Measurements from ENCODE around the gene DCAF7.

Gene DCAF7

DNA sequence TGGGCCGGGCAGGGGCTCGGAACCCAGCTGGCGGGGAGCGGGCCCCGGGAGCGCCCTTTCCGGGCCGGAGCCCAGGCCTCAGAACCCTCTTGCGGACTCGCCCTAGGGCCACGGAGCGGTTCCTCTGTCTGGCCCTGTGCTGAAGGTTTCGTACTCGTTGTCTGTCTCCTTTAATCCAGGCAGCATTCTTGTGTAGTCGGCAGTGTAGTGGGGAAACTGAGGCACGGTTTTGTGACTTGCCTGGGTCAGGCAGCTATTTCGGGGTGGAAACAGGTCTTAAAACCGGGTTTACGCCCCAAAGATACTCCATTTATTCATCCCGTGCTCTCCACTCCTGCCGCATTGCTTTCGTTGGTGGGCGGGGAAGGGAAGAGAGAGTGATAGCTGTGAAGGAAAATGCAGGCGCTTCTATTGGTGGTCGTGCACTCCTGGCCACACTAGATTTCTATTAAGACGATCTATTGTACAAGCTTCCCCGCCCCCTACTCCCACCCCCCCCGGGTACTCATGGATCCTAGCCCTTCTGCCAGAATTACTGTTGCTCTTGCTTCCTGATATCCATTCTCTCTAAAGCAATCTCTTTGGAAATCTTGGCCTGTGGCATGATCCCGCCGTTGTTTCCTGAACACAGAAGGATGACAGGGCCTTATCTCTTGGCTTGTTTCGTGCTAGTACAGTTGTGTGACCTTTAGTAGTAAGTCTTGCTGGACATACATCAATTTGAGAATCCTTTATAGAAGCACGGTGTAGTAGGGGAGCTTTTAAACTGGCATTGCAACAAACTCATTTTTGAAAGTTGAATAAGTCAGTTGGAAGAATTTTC lies 751 bp downstream of the DCAF7 start:
- Histone ChIP-seq H3K36me3 (ENCODE audit: insufficient read depth, low read depth, low read length) (no peaks in the 10 kb centered on the region; the same call in 1 of the 2 replicates), H3K27ac (ENCODE audit: low read length) (peak overlapping the region; percentile 61), H3K4me3 (ENCODE audit: low read length) (peak overlapping the region; percentile 94), H3K9ac (ENCODE audit: low read depth, low read length) (peak overlapping the region; percentile 95), H3K9me3 (ENCODE audit: insufficient read depth, low read depth, low read length) (no peaks in the 10 kb centered on the region), H3K4me1 (ENCODE audit: insufficient read depth, low read length) (peaks cover 9% of the 10 kb centered on the region), H3K27me3 (ENCODE audit: insufficient read depth, low read length) (no peaks in the 10 kb centered on the region)

DNA sequence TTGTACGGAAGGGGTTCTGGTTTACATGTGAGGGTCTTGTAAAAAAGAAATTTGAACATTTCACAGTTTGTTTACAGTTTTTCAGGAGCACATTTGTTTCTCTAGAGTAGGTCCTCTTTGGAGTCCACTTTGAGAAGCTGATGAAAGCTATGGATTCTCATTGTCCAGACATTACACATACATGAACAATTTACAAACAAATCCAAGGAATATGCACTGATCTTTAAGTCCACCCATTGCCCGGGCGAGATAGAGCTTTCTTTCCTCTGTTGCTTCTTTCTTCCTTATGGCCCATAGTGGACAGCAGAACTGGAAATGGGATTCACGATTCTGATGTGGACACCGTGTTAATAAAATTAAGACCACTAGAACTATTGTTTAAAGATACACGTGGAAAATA lies 1.9 kb downstream of the DCAF7 start:
- Histone ChIP-seq H3K9me3 (ENCODE audit: insufficient read depth, low read depth, low read length) (no peaks in the 10 kb centered on the region), H3K27me3 (ENCODE audit: insufficient read depth, low read length) (no peaks in the 10 kb centered on the region), H3K4me3 (ENCODE audit: low read length) (peak overlapping the region; percentile 94), H3K27ac (ENCODE audit: low read length) (no peak overlapping the region), H3K4me1 (ENCODE audit: insufficient read depth, low read length) (peaks cover 9% of the 10 kb centered on the region), H3K36me3 (ENCODE audit: insufficient read depth, low read depth, low read length) (no peaks in the 10 kb centered on the region; the same call in 1 of the 2 replicates), H3K9ac (ENCODE audit: low read depth, low read length) (peak overlapping the region; percentile 19; the same call in 1 of the 2 replicates)

DNA sequence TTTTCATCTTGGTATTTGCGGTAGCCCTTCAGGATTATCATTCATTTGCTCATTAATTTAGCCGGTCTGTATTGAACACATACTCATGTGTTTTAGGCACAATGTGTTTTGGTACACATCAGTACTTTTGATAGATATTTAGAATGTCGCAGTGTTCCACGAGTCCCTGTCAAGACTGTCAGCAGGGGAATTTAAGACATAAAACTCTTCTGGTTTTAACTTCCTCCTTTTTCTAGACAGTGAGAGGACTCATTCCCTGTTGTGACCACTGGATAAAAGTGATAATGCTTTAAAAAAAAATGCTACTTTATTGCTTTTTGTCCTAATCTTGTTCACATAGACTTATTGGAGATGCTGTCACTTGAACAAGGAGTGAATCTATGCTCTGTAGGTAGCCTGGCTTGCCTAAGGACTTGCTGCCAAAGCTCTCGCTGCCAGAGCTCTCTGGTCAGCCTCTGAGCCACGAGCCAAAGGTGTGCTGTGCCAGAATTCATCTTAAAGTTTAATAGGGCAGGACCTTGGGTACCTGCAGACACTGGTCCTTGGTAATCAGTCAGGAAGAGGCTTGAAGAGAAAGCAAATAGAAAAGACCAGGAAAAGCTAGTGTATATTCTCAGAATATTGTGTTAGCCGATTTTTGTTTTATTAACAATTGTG lies 5.4 kb downstream of the DCAF7 start:
- H3K4me1 ChIP-seq (ENCODE audit: insufficient read depth, low read length): peaks cover 9% of the 10 kb centered on the region
- H3K27ac ChIP-seq (ENCODE audit: low read length): no peak overlapping the region
- H3K4me3 ChIP-seq (ENCODE audit: low read length): no peak overlapping the region
- no peaks in the 10 kb centered on the region for H3K9me3 ChIP-seq (ENCODE audit: insufficient read depth, low read depth, low read length)
- no peaks in the 10 kb centered on the region; the same call in 1 of the 2 replicates for H3K36me3 ChIP-seq (ENCODE audit: insufficient read depth, low read depth, low read length)
- H3K27me3 ChIP-seq (ENCODE audit: insufficient read depth, low read length): no peaks in the 10 kb centered on the region
- no peak overlapping the region for H3K9ac ChIP-seq (ENCODE audit: low read depth, low read length)

DNA sequence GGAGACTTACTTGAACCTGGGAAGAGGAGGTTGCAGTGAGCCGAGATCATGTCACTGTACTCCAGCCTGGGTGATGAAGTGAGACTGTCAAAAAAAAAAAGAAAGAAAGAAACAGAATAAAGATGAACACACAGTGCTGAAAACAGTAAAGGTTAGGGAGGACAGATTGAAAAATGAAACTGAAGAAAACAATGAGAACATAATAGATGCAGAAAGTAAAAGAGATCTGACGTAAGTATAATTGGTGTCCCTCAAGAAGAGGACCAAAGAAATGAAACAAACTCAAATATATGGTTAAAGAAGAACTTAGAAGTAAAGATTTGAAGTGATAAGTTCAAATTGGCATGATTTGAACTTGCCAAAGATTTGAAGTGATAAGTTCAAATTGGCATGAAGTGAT lies 7.1 kb downstream of the DCAF7 start:
- no peak overlapping the region for H3K9ac ChIP-seq (ENCODE audit: low read depth, low read length)
- H3K4me1 ChIP-seq (ENCODE audit: insufficient read depth, low read length): peaks cover 4% of the 10 kb centered on the region; the same call in 1 of the 2 replicates
- H3K27ac ChIP-seq (ENCODE audit: low read length): no peak overlapping the region
- H3K4me3 ChIP-seq (ENCODE audit: low read length): no peak overlapping the region
- H3K36me3 ChIP-seq (ENCODE audit: insufficient read depth, low read depth, low read length): no peaks in the 10 kb centered on the region; the same call in 1 of the 2 replicates
- H3K9me3 ChIP-seq (ENCODE audit: insufficient read depth, low read depth, low read length): no peaks in the 10 kb centered on the region
- H3K27me3 ChIP-seq (ENCODE audit: insufficient read depth, low read length): no peaks in the 10 kb centered on the region

DNA sequence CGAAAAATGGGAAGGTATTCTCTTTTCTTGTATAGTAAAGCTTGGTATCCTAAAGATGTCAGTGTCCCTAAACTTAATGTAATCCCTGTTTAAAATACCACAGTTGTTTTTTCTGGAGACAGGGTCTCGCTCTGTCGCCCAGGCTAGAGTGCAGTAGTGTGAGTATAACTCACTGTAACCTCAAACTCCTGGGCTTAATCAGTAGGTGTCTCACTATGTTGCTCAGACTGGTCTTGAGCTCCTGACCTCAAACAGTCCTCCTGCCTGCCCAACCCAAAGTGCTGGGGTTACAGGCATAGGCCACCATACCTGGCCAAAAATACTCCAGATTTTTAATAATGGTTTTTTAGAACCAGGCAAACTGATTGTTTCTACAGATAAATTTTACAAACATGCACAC lies 8.2 kb downstream of the DCAF7 start:
- no peaks in the 10 kb centered on the region for H3K4me1 ChIP-seq (ENCODE audit: insufficient read depth, low read length)
- no peaks in the 10 kb centered on the region for H3K36me3 ChIP-seq (ENCODE audit: insufficient read depth, low read depth, low read length)
- no peak overlapping the region for H3K4me3 ChIP-seq (ENCODE audit: low read length)
- H3K9ac ChIP-seq (ENCODE audit: low read depth, low read length): no peak overlapping the region
- no peaks in the 10 kb centered on the region for H3K27me3 ChIP-seq (ENCODE audit: insufficient read depth, low read length)
- H3K9me3 ChIP-seq (ENCODE audit: insufficient read depth, low read depth, low read length): no peaks in the 10 kb centered on the region
- no peak overlapping the region for H3K27ac ChIP-seq (ENCODE audit: low read length)

DNA sequence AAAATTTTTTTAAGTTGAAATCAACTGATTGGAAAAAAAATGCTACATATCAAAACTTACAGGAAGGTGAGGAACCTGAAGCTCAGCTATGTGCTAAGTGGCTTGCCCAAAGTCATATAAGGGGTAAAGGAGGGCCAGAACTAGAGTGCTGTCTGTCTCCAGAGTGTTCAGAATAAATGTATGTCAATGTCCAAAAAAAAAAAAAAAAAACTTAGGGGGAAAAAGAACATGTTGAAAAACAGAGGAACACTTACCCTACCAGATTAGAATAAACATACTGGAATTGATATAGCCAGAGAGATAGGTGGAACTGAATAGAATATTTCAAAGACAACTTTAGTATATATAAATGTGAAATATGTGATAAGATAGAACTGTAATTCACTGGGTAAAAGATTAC lies 11.5 kb downstream of the DCAF7 start:
- Histone ChIP-seq H3K4me3 (ENCODE audit: low read length) (no peak overlapping the region), H3K27me3 (ENCODE audit: insufficient read depth, low read length) (no peaks in the 10 kb centered on the region), H3K9ac (ENCODE audit: low read depth, low read length) (no peak overlapping the region), H3K27ac (ENCODE audit: low read length) (no peak overlapping the region), H3K36me3 (ENCODE audit: insufficient read depth, low read depth, low read length) (no peaks in the 10 kb centered on the region), H3K9me3 (ENCODE audit: insufficient read depth, low read depth, low read length) (no peaks in the 10 kb centered on the region), H3K4me1 (ENCODE audit: insufficient read depth, low read length) (no peaks in the 10 kb centered on the region)

DNA sequence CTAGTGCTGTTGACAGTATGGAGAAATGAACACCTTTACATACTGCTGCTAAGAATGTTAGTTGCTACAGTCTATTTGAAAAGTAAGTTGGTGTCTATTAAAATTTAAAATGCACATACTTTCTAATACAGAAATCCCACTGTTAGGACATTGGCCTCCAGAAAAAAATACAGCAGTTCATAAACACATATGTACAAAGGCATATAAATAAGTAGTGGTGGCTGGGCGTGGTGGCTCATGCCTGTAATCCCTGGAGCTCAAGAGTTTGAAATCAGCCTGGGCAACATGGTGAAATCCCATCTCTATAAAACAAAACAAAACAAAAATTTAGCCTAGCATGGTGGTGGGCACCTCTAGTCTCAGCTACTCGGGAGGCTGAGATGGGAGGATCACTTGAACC lies 13.1 kb downstream of the DCAF7 start:
- no peaks in the 10 kb centered on the region for H3K9me3 ChIP-seq (ENCODE audit: insufficient read depth, low read depth, low read length)
- H3K27me3 ChIP-seq (ENCODE audit: insufficient read depth, low read length): no peaks in the 10 kb centered on the region
- H3K4me1 ChIP-seq (ENCODE audit: insufficient read depth, low read length): no peaks in the 10 kb centered on the region
- no peak overlapping the region for H3K27ac ChIP-seq (ENCODE audit: low read length)
- H3K9ac ChIP-seq (ENCODE audit: low read depth, low read length): no peak overlapping the region
- H3K36me3 ChIP-seq (ENCODE audit: insufficient read depth, low read depth, low read length): no peaks in the 10 kb centered on the region
- no peak overlapping the region for H3K4me3 ChIP-seq (ENCODE audit: low read length)

DNA sequence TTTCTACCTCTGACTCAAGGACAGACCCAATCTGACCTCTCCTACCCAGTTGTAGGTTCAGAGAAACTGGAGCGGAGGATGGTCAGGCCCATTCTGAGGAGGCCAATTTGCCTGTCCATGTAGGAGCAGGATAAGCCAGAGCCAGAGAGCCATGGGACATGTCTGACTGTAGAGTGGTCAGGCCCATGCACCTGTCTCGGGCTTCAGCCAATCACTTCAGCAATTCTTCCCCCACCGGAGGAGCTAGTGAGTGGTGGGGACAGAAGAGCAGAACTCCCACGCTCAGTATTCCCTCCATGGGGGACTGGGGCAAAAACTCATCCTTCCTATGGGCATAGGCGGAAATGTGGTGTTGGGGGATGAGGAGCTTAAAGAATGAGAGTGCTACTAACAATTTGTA lies 14.3 kb downstream of the DCAF7 start:
- H3K9ac ChIP-seq (ENCODE audit: low read depth, low read length): no peak overlapping the region
- H3K27ac ChIP-seq (ENCODE audit: low read length): no peak overlapping the region
- H3K27me3 ChIP-seq (ENCODE audit: insufficient read depth, low read length): no peaks in the 10 kb centered on the region
- H3K4me1 ChIP-seq (ENCODE audit: insufficient read depth, low read length): no peaks in the 10 kb centered on the region
- no peaks in the 10 kb centered on the region for H3K36me3 ChIP-seq (ENCODE audit: insufficient read depth, low read depth, low read length)
- no peaks in the 10 kb centered on the region for H3K9me3 ChIP-seq (ENCODE audit: insufficient read depth, low read depth, low read length)
- H3K4me3 ChIP-seq (ENCODE audit: low read length): no peak overlapping the region

DNA sequence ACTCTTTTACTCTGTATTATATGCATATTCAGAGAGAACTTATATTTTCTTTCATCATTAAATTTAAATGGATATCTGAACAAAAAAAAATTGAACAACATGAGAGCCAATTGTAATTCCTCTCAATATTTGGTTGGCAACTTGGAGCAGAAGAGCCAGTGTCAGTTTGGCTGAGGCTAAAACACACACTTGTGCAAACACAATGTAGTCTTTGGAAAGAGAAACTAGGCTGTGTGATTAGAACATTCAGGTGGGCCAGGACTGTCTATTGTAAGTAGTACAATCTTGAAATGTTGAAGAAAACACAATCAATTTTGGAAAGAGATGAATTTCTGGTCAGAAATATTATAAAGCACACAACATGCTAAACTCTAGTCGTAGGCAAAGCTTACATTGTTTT lies 17.0 kb downstream of the DCAF7 start:
- Histone ChIP-seq H3K4me3 (ENCODE audit: low read length) (no peak overlapping the region), H3K27ac (ENCODE audit: low read length) (no peak overlapping the region), H3K4me1 (ENCODE audit: insufficient read depth, low read length) (no peaks in the 10 kb centered on the region), H3K36me3 (ENCODE audit: insufficient read depth, low read depth, low read length) (no peaks in the 10 kb centered on the region), H3K9me3 (ENCODE audit: insufficient read depth, low read depth, low read length) (no peaks in the 10 kb centered on the region), H3K27me3 (ENCODE audit: insufficient read depth, low read length) (no peaks in the 10 kb centered on the region), H3K9ac (ENCODE audit: low read depth, low read length) (no peak overlapping the region)

DNA sequence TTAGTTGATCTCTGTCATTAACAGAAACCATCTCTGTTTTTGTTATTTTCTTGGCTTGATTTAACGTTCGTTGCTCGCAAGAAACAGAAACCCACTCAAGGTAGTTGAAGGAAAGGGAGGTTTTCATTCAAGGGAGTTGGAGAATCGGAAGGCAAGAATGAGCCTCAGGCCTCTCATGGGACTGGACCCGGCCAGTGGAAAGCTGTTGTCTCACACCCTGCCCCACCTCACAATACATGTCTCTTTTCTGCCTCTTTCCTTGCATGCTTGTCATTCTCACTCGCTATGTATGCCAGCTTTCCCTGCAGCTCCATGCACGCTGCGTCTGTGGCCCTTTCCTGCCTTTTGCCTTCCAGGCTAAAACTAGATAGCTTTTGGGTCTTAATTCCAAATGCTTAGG lies 18.3 kb downstream of the DCAF7 start:
- no peak overlapping the region for H3K9ac ChIP-seq (ENCODE audit: low read depth, low read length)
- no peak overlapping the region for H3K27ac ChIP-seq (ENCODE audit: low read length)
- H3K27me3 ChIP-seq (ENCODE audit: insufficient read depth, low read length): no peaks in the 10 kb centered on the region
- H3K4me3 ChIP-seq (ENCODE audit: low read length): no peak overlapping the region
- no peaks in the 10 kb centered on the region for H3K36me3 ChIP-seq (ENCODE audit: insufficient read depth, low read depth, low read length)
- no peaks in the 10 kb centered on the region for H3K4me1 ChIP-seq (ENCODE audit: insufficient read depth, low read length)
- H3K9me3 ChIP-seq (ENCODE audit: insufficient read depth, low read depth, low read length): no peaks in the 10 kb centered on the region

DNA sequence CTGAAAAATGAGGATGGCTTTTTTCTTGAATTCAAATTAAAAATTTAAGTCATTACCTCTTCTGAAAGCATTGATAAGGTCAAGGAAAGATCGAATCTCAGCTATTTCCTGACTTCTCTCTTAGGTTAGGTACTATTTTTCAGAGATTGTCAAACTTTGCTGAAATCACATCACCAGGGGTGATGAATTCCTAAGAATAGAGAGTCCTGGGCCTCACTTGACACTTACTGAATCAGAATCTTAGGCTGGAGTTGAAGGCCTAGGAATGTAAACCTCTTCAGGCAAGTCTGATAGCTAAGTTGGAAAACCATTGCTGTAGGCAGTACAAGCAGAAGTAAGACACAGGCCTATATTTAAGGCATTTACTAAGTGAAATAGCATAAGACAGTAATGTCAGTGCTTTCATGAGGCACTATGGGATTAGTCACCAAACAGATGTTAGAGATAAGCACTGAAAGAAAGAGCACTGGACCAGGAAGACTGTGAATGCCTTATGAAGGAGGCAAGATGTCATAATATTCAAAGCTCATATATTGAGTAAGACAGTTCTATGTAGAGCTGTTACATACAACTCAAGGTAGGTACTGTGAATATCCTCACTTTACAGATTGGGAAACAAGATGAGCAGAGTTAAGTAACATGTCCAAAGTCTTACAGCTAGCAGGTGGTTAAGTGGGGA lies 21.5 kb downstream of the DCAF7 start:
- Histone ChIP-seq H3K4me1 (ENCODE audit: insufficient read depth, low read length) (no peaks in the 10 kb centered on the region), H3K36me3 (ENCODE audit: insufficient read depth, low read depth, low read length) (no peaks in the 10 kb centered on the region), H3K4me3 (ENCODE audit: low read length) (no peak overlapping the region), H3K9me3 (ENCODE audit: insufficient read depth, low read depth, low read length) (no peaks in the 10 kb centered on the region), H3K27ac (ENCODE audit: low read length) (no peak overlapping the region), H3K27me3 (ENCODE audit: insufficient read depth, low read length) (no peaks in the 10 kb centered on the region), H3K9ac (ENCODE audit: low read depth, low read length) (no peak overlapping the region)

DNA sequence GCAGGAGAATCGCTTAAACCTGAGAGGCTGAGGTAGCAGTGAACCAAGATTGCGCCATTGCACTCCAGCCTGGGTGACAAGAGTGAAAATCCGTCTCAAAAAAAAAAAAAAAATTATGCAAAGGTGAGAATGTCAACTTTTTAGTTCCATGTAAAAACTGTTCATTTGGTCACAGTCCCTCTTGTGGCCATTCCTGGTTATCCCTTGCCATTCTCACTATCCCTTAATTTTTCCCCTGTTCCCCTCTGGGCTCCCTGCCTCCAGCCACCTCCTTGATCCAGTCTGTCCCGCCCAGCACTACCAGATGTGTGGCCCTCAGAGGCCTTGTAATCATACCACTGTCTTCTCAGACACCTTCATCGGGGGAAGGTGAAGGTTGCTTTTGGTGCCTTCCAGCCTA lies 23.4 kb downstream of the DCAF7 start:
- H3K9me3 ChIP-seq (ENCODE audit: insufficient read depth, low read depth, low read length): no peaks in the 10 kb centered on the region
- H3K27ac ChIP-seq (ENCODE audit: low read length): no peak overlapping the region
- no peak overlapping the region for H3K4me3 ChIP-seq (ENCODE audit: low read length)
- H3K4me1 ChIP-seq (ENCODE audit: insufficient read depth, low read length): no peaks in the 10 kb centered on the region
- no peak overlapping the region for H3K9ac ChIP-seq (ENCODE audit: low read depth, low read length)
- no peaks in the 10 kb centered on the region for H3K36me3 ChIP-seq (ENCODE audit: insufficient read depth, low read depth, low read length)
- H3K27me3 ChIP-seq (ENCODE audit: insufficient read depth, low read length): no peaks in the 10 kb centered on the region

All from iPS-20b (cell line).